ENCODE results near the gene NPNT.
A peak's percentile ranks its signal among the peaks of the same experiment; 100 is the strongest.

Gene NPNT

GRCh38 chr4:105976915-105977314 lies 81.6 kb downstream of the NPNT start:
- Histone ChIP-seq H3K9me3 (replicated peaks; ENCODE audit: low read length) (no peaks in the 10 kb centered on the region), H3K9ac (ENCODE audit: low read depth, low read length) (no peak overlapping the region), H3K4me2 (ENCODE audit: low read length) (no peak overlapping the region), H3K4me1 (ENCODE audit: control insufficient read depth, insufficient read depth, low read length) (peaks cover 8% of the 10 kb centered on the region), H3K36me3 (ENCODE audit: insufficient read depth, low read length) (no peaks in the 10 kb centered on the region), H3K27me3 (ENCODE audit: control insufficient read depth, insufficient read depth, low read length) (peaks cover 3% of the 10 kb centered on the region), H3K4me3 (ENCODE audit: low read length) (no peak overlapping the region)

- H3K36me3 ChIP-seq (ENCODE audit: insufficient read depth, low read length): no peaks in the 10 kb centered on the region
- peaks cover 8% of the 10 kb centered on the region for H3K4me1 ChIP-seq (ENCODE audit: control insufficient read depth, insufficient read depth, low read length)
- H3K4me2 ChIP-seq (ENCODE audit: low read length): no peak overlapping the region
- H3K27me3 ChIP-seq (ENCODE audit: control insufficient read depth, insufficient read depth, low read length): no peaks in the 10 kb centered on the region
- no peak overlapping the region for H3K4me3 ChIP-seq (ENCODE audit: low read length)
- no peaks in the 10 kb centered on the region for H3K9me3 ChIP-seq (replicated peaks; ENCODE audit: low read length)
- peak overlapping the region; percentile 4 for H3K9ac ChIP-seq (ENCODE audit: low read depth, low read length)
Observed at GRCh38 chr4:105978684-105979296, 83.5 kb downstream of the NPNT start.

- Histone ChIP-seq H3K9me3 (replicated peaks; ENCODE audit: low read length) (no peaks in the 10 kb centered on the region), H3K4me1 (ENCODE audit: control insufficient read depth, insufficient read depth, low read length) (peaks cover 8% of the 10 kb centered on the region), H3K4me3 (ENCODE audit: low read length) (no peak overlapping the region), H3K4me2 (ENCODE audit: low read length) (no peak overlapping the region), H3K9ac (ENCODE audit: low read depth, low read length) (no peak overlapping the region), H3K36me3 (ENCODE audit: insufficient read depth, low read length) (no peaks in the 10 kb centered on the region), H3K27me3 (ENCODE audit: control insufficient read depth, insufficient read depth, low read length) (no peaks in the 10 kb centered on the region)
Observed at GRCh38 chr4:105979506-105979905, 84.2 kb downstream of the NPNT start.

GRCh38 chr4:105988671-105989070 lies 93.4 kb downstream of the NPNT start:
- Histone ChIP-seq H3K4me3 (ENCODE audit: low read length) (no peak overlapping the region), H3K27me3 (ENCODE audit: control insufficient read depth, insufficient read depth, low read length) (no peaks in the 10 kb centered on the region), H3K36me3 (ENCODE audit: insufficient read depth, low read length) (no peaks in the 10 kb centered on the region), H3K9me3 (replicated peaks; ENCODE audit: low read length) (no peaks in the 10 kb centered on the region), H3K4me2 (ENCODE audit: low read length) (no peak overlapping the region), H3K9ac (ENCODE audit: low read depth, low read length) (no peak overlapping the region), H3K4me1 (ENCODE audit: control insufficient read depth, insufficient read depth, low read length) (peaks cover 25% of the 10 kb centered on the region)

GRCh38 chr4:105989485-105990242 lies 94.4 kb downstream of the NPNT start:
- Histone ChIP-seq H3K36me3 (ENCODE audit: insufficient read depth, low read length) (no peaks in the 10 kb centered on the region), H3K9ac (ENCODE audit: low read depth, low read length) (no peak overlapping the region), H3K9me3 (replicated peaks; ENCODE audit: low read length) (no peaks in the 10 kb centered on the region), H3K4me3 (ENCODE audit: low read length) (no peak overlapping the region), H3K27me3 (ENCODE audit: control insufficient read depth, insufficient read depth, low read length) (no peaks in the 10 kb centered on the region), H3K4me1 (ENCODE audit: control insufficient read depth, insufficient read depth, low read length) (peaks cover 25% of the 10 kb centered on the region), H3K4me2 (ENCODE audit: low read length) (no peak overlapping the region)

GRCh38 chr4:105990933-105991332 lies 95.7 kb downstream of the NPNT start:
- Histone ChIP-seq H3K4me3 (ENCODE audit: low read length) (no peak overlapping the region), H3K9ac (ENCODE audit: low read depth, low read length) (peak overlapping the region; percentile 48), H3K27me3 (ENCODE audit: control insufficient read depth, insufficient read depth, low read length) (no peaks in the 10 kb centered on the region), H3K36me3 (ENCODE audit: insufficient read depth, low read length) (no peaks in the 10 kb centered on the region), H3K9me3 (replicated peaks; ENCODE audit: low read length) (no peaks in the 10 kb centered on the region), H3K4me2 (ENCODE audit: low read length) (no peak overlapping the region), H3K4me1 (ENCODE audit: control insufficient read depth, insufficient read depth, low read length) (peaks cover 25% of the 10 kb centered on the region)

GRCh38 chr4:105991726-105992125 lies 96.5 kb downstream of the NPNT start:
- H3K4me1 ChIP-seq (ENCODE audit: control insufficient read depth, insufficient read depth, low read length): peaks cover 25% of the 10 kb centered on the region
- no peak overlapping the region for H3K9ac ChIP-seq (ENCODE audit: low read depth, low read length)
- no peaks in the 10 kb centered on the region for H3K9me3 ChIP-seq (replicated peaks; ENCODE audit: low read length)
- H3K36me3 ChIP-seq (ENCODE audit: insufficient read depth, low read length): no peaks in the 10 kb centered on the region
- H3K4me2 ChIP-seq (ENCODE audit: low read length): no peak overlapping the region
- no peak overlapping the region for H3K4me3 ChIP-seq (ENCODE audit: low read length)
- no peaks in the 10 kb centered on the region for H3K27me3 ChIP-seq (ENCODE audit: control insufficient read depth, insufficient read depth, low read length)

GRCh38 chr4:105992641-105993305 lies 97.5 kb downstream of the NPNT start:
- Histone ChIP-seq H3K4me2 (ENCODE audit: low read length) (no peak overlapping the region), H3K27me3 (ENCODE audit: control insufficient read depth, insufficient read depth, low read length) (no peaks in the 10 kb centered on the region), H3K9ac (ENCODE audit: low read depth, low read length) (no peak overlapping the region), H3K9me3 (replicated peaks; ENCODE audit: low read length) (no peaks in the 10 kb centered on the region), H3K4me3 (ENCODE audit: low read length) (no peak overlapping the region), H3K4me1 (ENCODE audit: control insufficient read depth, insufficient read depth, low read length) (peaks cover 25% of the 10 kb centered on the region), H3K36me3 (ENCODE audit: insufficient read depth, low read length) (no peaks in the 10 kb centered on the region)

GRCh38 chr4:105994061-105994460 lies 98.8 kb downstream of the NPNT start:
- no peaks in the 10 kb centered on the region for H3K36me3 ChIP-seq (ENCODE audit: insufficient read depth, low read length)

GRCh38 chr4:105994841-105995501 lies 99.7 kb downstream of the NPNT start:
- H3K4me2 ChIP-seq (ENCODE audit: low read length): no peak overlapping the region

More at GRCh38 chr4:105994061-105994460, 98.8 kb downstream of the NPNT start:
- Histone ChIP-seq H3K4me2 (ENCODE audit: low read length) (no peak overlapping the region), H3K4me1 (ENCODE audit: control insufficient read depth, insufficient read depth, low read length) (peaks cover 25% of the 10 kb centered on the region), H3K4me3 (ENCODE audit: low read length) (no peak overlapping the region), H3K27me3 (ENCODE audit: control insufficient read depth, insufficient read depth, low read length) (no peaks in the 10 kb centered on the region), H3K9me3 (replicated peaks; ENCODE audit: low read length) (no peaks in the 10 kb centered on the region), H3K9ac (ENCODE audit: low read depth, low read length) (no peak overlapping the region)

GRCh38 chr4:105996845-105997244 lies 101.6 kb downstream of the NPNT start:
- H3K27me3 ChIP-seq (ENCODE audit: control insufficient read depth, insufficient read depth, low read length): no peaks in the 10 kb centered on the region
- no peak overlapping the region for H3K9ac ChIP-seq (ENCODE audit: low read depth, low read length)
- no peaks in the 10 kb centered on the region for H3K36me3 ChIP-seq (ENCODE audit: insufficient read depth, low read length)
- H3K4me1 ChIP-seq (ENCODE audit: control insufficient read depth, insufficient read depth, low read length): no peaks in the 10 kb centered on the region
- H3K4me2 ChIP-seq (ENCODE audit: low read length): no peak overlapping the region
- no peak overlapping the region for H3K4me3 ChIP-seq (ENCODE audit: low read length)
- no peaks in the 10 kb centered on the region for H3K9me3 ChIP-seq (replicated peaks; ENCODE audit: low read length)

More at GRCh38 chr4:105994841-105995501, 99.7 kb downstream of the NPNT start:
- no peaks in the 10 kb centered on the region for H3K36me3 ChIP-seq (ENCODE audit: insufficient read depth, low read length)
- no peaks in the 10 kb centered on the region for H3K9me3 ChIP-seq (replicated peaks; ENCODE audit: low read length)
- no peaks in the 10 kb centered on the region for H3K27me3 ChIP-seq (ENCODE audit: control insufficient read depth, insufficient read depth, low read length)
- H3K4me1 ChIP-seq (ENCODE audit: control insufficient read depth, insufficient read depth, low read length): peaks cover 17% of the 10 kb centered on the region
- H3K9ac ChIP-seq (ENCODE audit: low read depth, low read length): no peak overlapping the region
- H3K4me3 ChIP-seq (ENCODE audit: low read length): no peak overlapping the region

Measured in skeletal muscle satellite cell (primary cell).